Neural cell (in vitro differentiated cells): Measurements from ENCODE around the gene AP3D1. TPM values are rescaled to one million over a fixed set of nuclear protein-coding genes. Genes with fewer than 3 reads are reported as not detected.

Experiments
- H2AFZ ChIP-seq: fragments of 200-600, 300-800 bp; sonication (generic), shearing (Covaris generic); 2 replicates; pipeline ENCODE4 v1.6.0; 2014; ENCODE audit warnings: low read depth, mild to moderate bottlenecking, antibody characterized with exemption, low read length, moderate library complexity
- H3F3A ChIP-seq: fragments of 200-600 bp; shearing (Covaris generic); 2 replicates; pipeline ENCODE4 v1.6.1; 2016; ENCODE audit warnings: mild to moderate bottlenecking, moderate library complexity, mixed read lengths, antibody characterized with exemption, low read length; ENCODE audit not compliant: insufficient read depth, poor library complexity, severe bottlenecking
- H3K27ac ChIP-seq: fragments of 200-600, 300-800 bp; sonication (generic), shearing (Covaris generic); 2 replicates; pipeline ENCODE4 v1.5.1; 2014; ENCODE audit warnings: mild to moderate bottlenecking, low read length, moderate library complexity
- H3K27me3 ChIP-seq: fragments of 300-800, 200-600 bp; sonication (generic), shearing (Covaris generic); 2 replicates; pipeline ENCODE4 v1.6.0; 2014; ENCODE audit warnings: mild to moderate bottlenecking, low read depth, low read length, moderate library complexity; ENCODE audit not compliant: insufficient read depth
- H3K36me3 ChIP-seq: fragments of 300-800, 200-600 bp; sonication (generic), shearing (Covaris generic); 2 replicates; pipeline ENCODE4 v1.5.1; 2014; ENCODE audit warnings: mild to moderate bottlenecking, antibody characterized with exemption, low read length, moderate library complexity; ENCODE audit not compliant: insufficient read depth
- H3K4me2 ChIP-seq: fragments of 300-800, 200-600 bp; sonication (generic), shearing (Covaris generic); 2 replicates; pipeline ENCODE4 v1.6.0; 2014; ENCODE audit warnings: mild to moderate bottlenecking, low read length
- H3K4me3 ChIP-seq: fragments of 300-800, 200-600 bp; sonication (generic), shearing (Covaris generic); 2 replicates; pipeline ENCODE4 v1.5.1; 2014; ENCODE audit warnings: mild to moderate bottlenecking, low read length, moderate library complexity
- H3K79me2 ChIP-seq: fragments of 200-600 bp; shearing (Covaris generic); replicated peaks from 2 replicates; pipeline ENCODE4 v1.6.0; 2014; ENCODE audit warnings: mild to moderate bottlenecking, low read length, moderate library complexity; ENCODE audit not compliant: insufficient read depth
- H3K9ac ChIP-seq: fragments of 300-800, 200-600 bp; sonication (generic), shearing (Covaris generic); 2 replicates; pipeline ENCODE4 v1.6.1; 2016; ENCODE audit warnings: mild to moderate bottlenecking, low read length, mixed read lengths
- H3K9me2 ChIP-seq: fragments of 200-600 bp; shearing (Covaris generic); 2 replicates; pipeline ENCODE4 v1.6.1; 2016; ENCODE audit warnings: mild to moderate bottlenecking, low read length, mixed read lengths; ENCODE audit not compliant: insufficient read depth
- H3K9me3 ChIP-seq: fragments of 200-600, 300-800 bp; sonication (generic), shearing (Covaris generic); 2 replicates; pipeline ENCODE4 v1.6.1; 2016; ENCODE audit warnings: mild to moderate bottlenecking, mixed run types, low read length, moderate library complexity, mixed read lengths
- H4K20me1 ChIP-seq: fragments of 200-600 bp; shearing (Covaris generic); 2 replicates; pipeline ENCODE4 v1.6.1; 2016; ENCODE audit warnings: mild to moderate bottlenecking, mixed run types; ENCODE audit not compliant: insufficient read depth
- CTCF ChIP-seq: fragments of 450-650 bp; IDR thresholded peaks from 2 replicates; pipeline ENCODE4 v1.5.1; 2014; ENCODE audit warnings: antibody characterized with exemption, mild to moderate bottlenecking, moderate library complexity; ENCODE audit not compliant: poor library complexity, severe bottlenecking
- EP300 ChIP-seq: fragments of 450-650 bp; conservative IDR thresholded peaks from 2 replicates; pipeline ENCODE4 v1.6.1; 2014; ENCODE audit warnings: antibody characterized with exemption, mild to moderate bottlenecking, moderate library complexity; ENCODE audit not compliant: poor library complexity, severe bottlenecking
- EZH2 ChIP-seq: fragments of 200-600, 300-800 bp; shearing (Covaris generic), sonication (generic); IDR thresholded peaks from 2 replicates; pipeline ENCODE4 v1.6.1; 2014; ENCODE audit warnings: antibody characterized with exemption, low read length, borderline replicate concordance, mild to moderate bottlenecking; ENCODE audit not compliant: insufficient read depth, poor library complexity, severe bottlenecking
- MXI1 ChIP-seq: fragments of 450-650 bp; conservative IDR thresholded peaks from 2 replicates; pipeline ENCODE4 v1.6.1; 2014; ENCODE audit warnings: antibody characterized with exemption, mild to moderate bottlenecking; ENCODE audit not compliant: poor library complexity, severe bottlenecking
- POLR2AphosphoS5 ChIP-seq: IDR thresholded peaks from 2 replicates; pipeline ENCODE4 v1.6.1; 2012
- RAD21 ChIP-seq: fragments of 450-650 bp; conservative IDR thresholded peaks from 2 replicates; pipeline ENCODE4 v1.6.1; 2014; ENCODE audit warnings: antibody characterized with exemption, mild to moderate bottlenecking, moderate library complexity
- SMC3 ChIP-seq: fragments of 450-650 bp; conservative IDR thresholded peaks from 2 replicates; pipeline ENCODE4 v1.6.1; 2014; ENCODE audit warnings: antibody characterized with exemption, mild to moderate bottlenecking, moderate library complexity; ENCODE audit not compliant: poor library complexity
- TAF1 ChIP-seq: IDR thresholded peaks from 2 replicates; pipeline ENCODE4 v1.6.1; 2012; ENCODE audit warnings: low read depth
- polyA plus RNA-seq: library from polyadenylated mRNA; depleted of rRNA; stranded (reverse); fragments of >200 nt; gene quantifications from 2 replicates; pipeline ENCODE4 v1.2.3, GENCODE V29; 2014
- TF ChIP-seq, protein P1 (sequence below): IDR thresholded peaks from 2 replicates; pipeline ENCODE4 v1.6.1; 2012; ENCODE audit warnings: borderline replicate concordance

AP3D1 gene
- polyA plus RNA-seq, 1 donor from 2014 or later, result 60.7 TPM

- no peak overlapping the region for H3K4me3 ChIP-seq
- no peaks in the 10 kb centered on the region for H4K20me1 ChIP-seq
- no peaks in the 10 kb centered on the region for H3K27me3 ChIP-seq
- H3K27ac ChIP-seq, result no peak overlapping the region
- no peaks in the 10 kb centered on the region for H3K79me2 ChIP-seq
- H3F3A ChIP-seq, result no peaks in the 10 kb centered on the region
- no peaks in the 10 kb centered on the region for H3K36me3 ChIP-seq
- H3K4me2 ChIP-seq, result no peak overlapping the region
- H3K9me2 ChIP-seq, result no peaks in the 10 kb centered on the region
- no peak overlapping the region for H3K9ac ChIP-seq
- TF ChIP-seq, protein P1, sequence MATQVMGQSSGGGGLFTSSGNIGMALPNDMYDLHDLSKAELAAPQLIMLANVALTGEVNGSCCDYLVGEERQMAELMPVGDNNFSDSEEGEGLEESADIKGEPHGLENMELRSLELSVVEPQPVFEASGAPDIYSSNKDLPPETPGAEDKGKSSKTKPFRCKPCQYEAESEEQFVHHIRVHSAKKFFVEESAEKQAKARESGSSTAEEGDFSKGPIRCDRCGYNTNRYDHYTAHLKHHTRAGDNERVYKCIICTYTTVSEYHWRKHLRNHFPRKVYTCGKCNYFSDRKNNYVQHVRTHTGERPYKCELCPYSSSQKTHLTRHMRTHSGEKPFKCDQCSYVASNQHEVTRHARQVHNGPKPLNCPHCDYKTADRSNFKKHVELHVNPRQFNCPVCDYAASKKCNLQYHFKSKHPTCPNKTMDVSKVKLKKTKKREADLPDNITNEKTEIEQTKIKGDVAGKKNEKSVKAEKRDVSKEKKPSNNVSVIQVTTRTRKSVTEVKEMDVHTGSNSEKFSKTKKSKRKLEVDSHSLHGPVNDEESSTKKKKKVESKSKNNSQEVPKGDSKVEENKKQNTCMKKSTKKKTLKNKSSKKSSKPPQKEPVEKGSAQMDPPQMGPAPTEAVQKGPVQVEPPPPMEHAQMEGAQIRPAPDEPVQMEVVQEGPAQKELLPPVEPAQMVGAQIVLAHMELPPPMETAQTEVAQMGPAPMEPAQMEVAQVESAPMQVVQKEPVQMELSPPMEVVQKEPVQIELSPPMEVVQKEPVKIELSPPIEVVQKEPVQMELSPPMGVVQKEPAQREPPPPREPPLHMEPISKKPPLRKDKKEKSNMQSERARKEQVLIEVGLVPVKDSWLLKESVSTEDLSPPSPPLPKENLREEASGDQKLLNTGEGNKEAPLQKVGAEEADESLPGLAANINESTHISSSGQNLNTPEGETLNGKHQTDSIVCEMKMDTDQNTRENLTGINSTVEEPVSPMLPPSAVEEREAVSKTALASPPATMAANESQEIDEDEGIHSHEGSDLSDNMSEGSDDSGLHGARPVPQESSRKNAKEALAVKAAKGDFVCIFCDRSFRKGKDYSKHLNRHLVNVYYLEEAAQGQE, result no peak
- no peak for TF ChIP-seq EP300
- TF ChIP-seq CTCF, result no peak
- TF ChIP-seq POLR2AphosphoS5, result no peak
- no peak for TF ChIP-seq EZH2
- TF ChIP-seq TAF1, result no peak
- TF ChIP-seq MXI1, result no peak
- TF ChIP-seq SMC3, result no peak
- no peak overlapping the region for H2AFZ ChIP-seq
- no peaks in the 10 kb centered on the region for H3K9me3 ChIP-seq
Observed at GRCh38 chr19:2063824-2064223, 87.5 kb downstream of the AP3D1 start.

DNA sequence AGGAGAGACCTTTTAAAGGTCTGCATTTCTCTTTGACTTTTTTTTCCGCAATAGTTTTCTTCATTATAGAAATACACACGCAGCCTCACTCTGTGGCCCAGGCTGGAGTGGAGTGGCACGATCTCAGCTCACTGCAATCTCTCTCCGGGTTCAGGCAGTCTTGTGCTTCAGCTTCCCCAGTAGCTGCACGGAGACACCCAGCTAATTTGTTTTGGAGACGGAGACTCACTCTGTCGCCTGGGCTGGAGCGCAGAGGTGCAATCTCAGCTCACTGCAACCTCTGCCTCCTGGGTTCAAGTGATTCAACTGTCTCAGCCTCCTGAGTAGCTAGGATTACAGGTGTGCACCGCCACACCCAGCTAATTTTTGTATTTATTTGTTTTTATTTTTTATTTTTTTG lies 88.6 kb downstream of the AP3D1 start:
- H3K9me3 ChIP-seq, result no peaks in the 10 kb centered on the region
- no peaks in the 10 kb centered on the region for H3K36me3 ChIP-seq
- H3K9me2 ChIP-seq, result no peaks in the 10 kb centered on the region
- H3K4me3 ChIP-seq, result peak overlapping the region; percentile 91
- H2AFZ ChIP-seq, result no peak overlapping the region
- peak overlapping the region; percentile 90 for H3K9ac ChIP-seq
- H4K20me1 ChIP-seq, result no peaks in the 10 kb centered on the region
- H3F3A ChIP-seq, result no peaks in the 10 kb centered on the region
- no peaks in the 10 kb centered on the region for H3K79me2 ChIP-seq
- no peak overlapping the region for H3K4me2 ChIP-seq
- TF ChIP-seq RAD21 (no peak), TAF1 (no peak), EP300 (no peak), SMC3 (no peak), CTCF (no peak), POLR2AphosphoS5 (no peak), MXI1 (no peak), EZH2 (no peak)
- TF ChIP-seq, protein P1, result no peak
- no peaks in the 10 kb centered on the region for H3K27me3 ChIP-seq
- peak overlapping the region; percentile 99 for H3K27ac ChIP-seq
